Esophagus muscularis mucosa (tissue), 4 donors: ENCODE measurements around the gene RARB.

Source experiments
- CTCF ChIP-seq, 3 experiments: fragments of 200-600 bp in 2 of 3; fragments of 450-650 bp in 1 of 3; sonication (generic) in 2 of 3; IDR thresholded peaks; one replicate each; pipeline ENCODE4 v1.5.1; 2017 to 2019; ENCODE audit warnings: antibody characterized with exemption in 3 of 3, mild to moderate bottlenecking in 2 of 3, moderate library complexity in 1 of 3
- EP300 ChIP-seq: sonication (generic); formaldehyde crosslinking; IDR thresholded peaks from one replicate; pipeline ENCODE4 v1.6.1; 2017; ENCODE audit warnings: antibody characterized with exemption
- POLR2A ChIP-seq: fragments of 450-650 bp; IDR thresholded peaks from one replicate; pipeline ENCODE4 v1.6.1; 2017; ENCODE audit warnings: antibody characterized with exemption, moderate library complexity, mild to moderate bottlenecking, low read depth
- POLR2AphosphoS5 ChIP-seq, 2 donors: sonication (generic); formaldehyde crosslinking; IDR thresholded peaks; one replicate each; pipeline ENCODE4 v1.6.1; 2017; ENCODE audit warnings: antibody characterized with exemption in 2 of 2

GRCh38 chr3:25454005-25454927 lies 26.2 kb downstream of the RARB start:
- TF ChIP-seq EP300 (no peak), CTCF (IDR thresholded peaks at IDR 0.05) (no peak), POLR2A (no peak), POLR2AphosphoS5 (IDR thresholded peaks at IDR 0.05) (peak in 1 of 2 donors; percentile 22)
